Vagina (tissue), 2 donors: ENCODE measurements around the gene CNTN5.

Experiments
- CTCF ChIP-seq, 3 experiments: fragments of 450-650 bp in 2 of 3; fragments of 200-600 bp in 1 of 3; sonication (generic) in 1 of 3; IDR thresholded peaks; one replicate each; pipeline ENCODE4 v1.5.1; 2017 to 2019; ENCODE audit warnings: antibody characterized with exemption in 3 of 3, mild to moderate bottlenecking in 2 of 3, moderate library complexity in 2 of 3
- POLR2A ChIP-seq, 2 donors: fragments of 450-650 bp; IDR thresholded peaks; one replicate each; pipeline ENCODE4 v1.6.1; 2017; ENCODE audit warnings: antibody characterized with exemption in 2 of 2, mild to moderate bottlenecking in 2 of 2, moderate library complexity in 2 of 2

GRCh38 chr11:99410636-99411035 lies 389.9 kb downstream of the CNTN5 start:
- TF ChIP-seq POLR2A (IDR thresholded peaks at IDR 0.05) (no peak), CTCF (IDR thresholded peaks at IDR 0.05) (no peak)
